ENCODE measurements around the gene LGALS9B.
A peak's percentile ranks its signal among the peaks of the same experiment; 100 is the strongest.
"Not testable (repeated sequence)": the region's sequence is repeated elsewhere in the genome, so short reads cannot be mapped to it uniquely, and the experiment has no call there.

The LGALS9B gene

DNA sequence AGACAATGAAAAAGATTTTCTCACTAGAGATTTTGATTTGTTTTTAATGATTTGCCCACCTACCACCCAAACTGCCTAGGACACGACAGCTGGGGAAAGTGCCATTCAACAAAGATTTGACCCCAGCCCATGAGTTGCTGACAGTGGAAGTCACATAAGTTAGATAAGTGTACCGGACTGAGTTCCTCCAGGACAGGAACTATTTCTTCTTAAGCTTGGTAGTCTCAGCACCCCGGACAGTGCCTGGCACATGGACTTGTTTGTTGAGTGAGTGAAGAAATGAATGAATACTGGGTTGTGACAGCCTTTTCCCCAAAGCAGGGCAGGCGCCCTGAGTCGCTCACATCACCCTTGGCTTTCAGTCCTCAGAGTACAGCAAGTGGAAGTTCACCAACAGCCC lies 26.7 kb downstream of the LGALS9B start:
- DNase-seq (ENCODE audit: low read depth in 2 of 2), result peak in 1 of 2 donors; percentile 8

DNA sequence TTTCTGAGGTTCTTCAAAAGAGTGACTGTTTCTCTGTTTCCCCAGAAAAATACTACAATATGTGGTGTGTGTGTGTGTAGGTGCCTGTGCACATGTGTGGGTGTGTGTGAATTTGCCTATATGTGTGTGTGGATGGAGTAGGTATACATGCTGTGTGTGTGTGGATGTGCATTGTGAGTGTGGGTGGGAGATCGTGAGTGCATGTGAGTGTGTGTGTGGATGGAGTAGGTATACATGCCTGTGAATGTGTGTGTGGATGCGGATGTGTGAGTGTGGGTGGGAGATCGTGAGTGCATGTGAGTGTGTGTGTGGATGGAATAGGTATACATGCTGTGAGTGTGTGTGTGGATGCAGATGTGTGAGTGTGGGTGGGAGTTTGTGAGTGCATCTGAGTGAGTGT lies 32.2 kb downstream of the LGALS9B start:
- not testable (repeated sequence) for DNase-seq (ENCODE audit: low read depth in 2 of 2); H3K4me3 ChIP-seq (replicated peaks in 1 of 2; ENCODE audit: low read depth in 2 of 2, low read length in 2 of 2)

More for the DNA sequence above, 26.7 kb downstream of the LGALS9B start:
- not testable (repeated sequence) for H3K4me3 ChIP-seq (replicated peaks in 1 of 2; ENCODE audit: low read depth in 2 of 2, low read length in 2 of 2)

DNA sequence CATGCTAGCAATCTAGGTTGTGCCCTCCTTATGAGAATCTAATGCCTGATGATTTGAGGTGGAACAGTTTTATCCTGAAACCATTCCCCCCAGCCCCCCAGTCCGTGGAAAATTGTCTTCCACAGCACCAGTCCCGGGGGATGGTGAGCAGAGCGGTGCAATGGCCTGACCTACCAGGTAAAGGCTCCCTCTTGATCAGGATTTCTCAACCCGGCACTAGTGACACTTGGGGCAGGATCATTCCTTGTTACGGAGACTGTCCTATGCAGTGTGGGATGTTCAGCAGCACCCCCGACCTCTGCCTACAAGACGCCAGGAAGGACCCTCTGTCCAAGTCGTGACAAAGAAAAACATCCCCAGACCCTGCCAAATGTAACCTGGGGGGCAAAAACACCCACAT lies 34.0 kb downstream of the LGALS9B start:
- H3K4me3 ChIP-seq (replicated peaks in 1 of 2; ENCODE audit: low read depth in 2 of 2, low read length in 2 of 2); DNase-seq (ENCODE audit: low read depth in 2 of 2): not testable (repeated sequence)

DNA sequence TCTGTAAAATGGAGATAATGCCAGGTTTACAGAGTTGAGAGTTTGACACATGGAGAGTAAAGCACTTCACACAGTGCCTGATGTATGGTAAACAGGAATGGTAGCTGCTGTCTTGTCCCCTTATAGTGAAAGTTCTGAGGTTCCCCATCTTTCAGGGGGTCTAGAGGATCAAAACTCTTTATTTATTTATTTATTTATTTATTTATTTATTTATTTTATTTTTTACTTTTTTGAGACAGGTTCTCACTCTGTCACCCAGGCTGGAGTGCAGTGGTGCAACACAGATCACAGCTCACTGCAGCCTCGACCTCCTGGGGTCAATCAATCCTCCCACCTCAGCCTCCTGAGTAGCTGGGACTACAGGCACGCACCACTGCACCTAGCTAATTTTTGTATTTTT lies 40.1 kb downstream of the LGALS9B start:
- not testable (repeated sequence) for DNase-seq (ENCODE audit: low read depth in 2 of 2); H3K4me3 ChIP-seq (replicated peaks in 1 of 2; ENCODE audit: low read depth in 2 of 2, low read length in 2 of 2)

DNA sequence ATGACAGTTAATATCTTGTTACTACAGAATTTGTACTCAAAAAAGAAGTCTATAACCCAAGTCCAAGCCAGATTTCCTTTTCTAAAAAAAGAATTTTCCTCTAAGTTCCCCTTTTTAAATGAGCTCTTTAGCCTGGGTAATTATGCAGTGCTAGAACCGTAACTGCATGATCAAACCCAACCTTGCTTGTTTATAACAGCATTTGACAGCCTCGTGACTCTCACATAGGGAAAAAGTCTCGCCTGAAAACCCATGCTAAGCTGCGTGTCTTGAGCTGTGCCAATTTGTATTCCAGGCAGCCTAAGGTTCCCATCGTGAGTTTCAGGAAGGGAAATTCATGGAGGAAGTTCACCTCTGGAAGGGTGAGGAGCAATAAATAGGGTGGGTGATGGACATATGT lies 44.5 kb downstream of the LGALS9B start:
- not testable (repeated sequence) for H3K4me3 ChIP-seq (replicated peaks in 1 of 2; ENCODE audit: low read depth in 2 of 2, low read length in 2 of 2); DNase-seq (ENCODE audit: low read depth in 2 of 2)

DNA sequence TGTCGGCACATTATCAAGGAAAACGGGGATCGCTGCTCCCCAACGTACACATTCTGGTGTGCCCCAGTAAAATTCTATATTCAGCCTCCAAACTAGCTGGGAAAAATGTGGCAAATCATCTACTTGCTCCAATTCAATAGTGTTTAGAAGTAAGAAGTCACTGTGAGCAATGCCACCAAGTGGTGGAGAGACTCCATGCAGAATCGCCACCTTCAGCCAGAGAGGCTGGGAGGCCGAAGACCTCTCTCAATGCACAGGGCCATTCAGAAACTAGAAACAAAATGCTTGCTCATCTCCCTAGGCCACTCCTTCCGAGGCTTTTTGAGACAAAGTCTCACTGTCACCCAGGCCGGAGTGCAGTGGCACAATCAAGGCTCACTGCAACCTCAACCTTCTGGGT lies 48.5 kb downstream of the LGALS9B start:
- not testable (repeated sequence) for H3K4me3 ChIP-seq (replicated peaks in 1 of 2; ENCODE audit: low read depth in 2 of 2, low read length in 2 of 2); DNase-seq (ENCODE audit: low read depth in 2 of 2)

DNA sequence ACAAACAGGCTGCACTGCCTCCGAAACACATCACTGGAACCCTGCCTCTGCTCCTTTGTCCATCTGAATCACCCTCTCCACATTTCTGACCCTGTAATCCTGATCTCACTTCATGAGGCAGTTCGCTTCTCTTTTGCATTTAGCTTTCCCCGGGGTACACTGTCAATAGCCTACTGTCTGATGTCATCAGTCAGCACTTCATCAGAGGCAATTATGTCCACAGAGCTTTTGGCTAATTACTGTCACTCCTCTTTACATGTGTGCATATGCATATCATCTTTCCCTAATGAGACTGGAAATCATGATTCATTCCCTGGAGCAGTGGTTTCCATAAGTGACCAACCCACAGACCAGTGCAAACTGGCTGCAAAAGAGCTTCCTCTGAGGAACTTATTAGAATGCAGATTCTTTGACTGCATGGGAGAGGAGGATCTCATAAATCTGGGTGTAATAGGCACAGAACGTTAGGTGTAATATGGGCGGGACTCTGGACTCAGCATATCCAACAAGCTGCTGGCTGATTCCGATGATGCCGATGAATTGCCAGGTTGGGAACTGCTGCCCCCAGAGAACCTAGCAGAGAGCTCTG lies 49.8 kb downstream of the LGALS9B start:
- not testable (repeated sequence) for H3K4me3 ChIP-seq (replicated peaks in 1 of 2; ENCODE audit: low read depth in 2 of 2, low read length in 2 of 2); DNase-seq (ENCODE audit: low read depth in 2 of 2)

DNA sequence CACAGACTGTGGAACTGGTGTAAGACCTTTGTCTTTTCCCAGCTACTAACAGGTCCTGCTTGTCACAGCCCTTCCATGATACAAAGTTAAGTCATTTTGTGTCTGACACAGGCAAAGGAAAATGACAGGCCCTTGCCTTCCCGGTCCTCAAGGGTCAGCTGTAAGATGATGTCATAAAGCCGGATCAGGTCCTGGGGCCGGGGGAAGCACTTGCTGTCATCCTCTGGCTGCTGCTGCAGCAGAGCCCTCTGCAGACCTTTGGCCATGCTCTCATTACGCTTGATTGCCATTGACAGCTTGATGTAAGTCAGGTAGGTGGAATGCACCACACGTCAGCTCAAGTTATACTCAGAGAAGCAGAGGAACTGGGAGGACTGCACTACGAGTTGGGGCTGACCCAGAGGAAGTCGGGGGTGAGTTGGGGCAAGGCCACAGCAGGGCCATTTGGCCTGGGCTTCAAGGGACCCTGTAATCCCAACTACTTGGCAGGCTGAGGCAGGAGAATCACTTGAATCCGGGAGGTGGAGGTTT lies 50.9 kb downstream of the LGALS9B start:
- not testable (repeated sequence) for H3K4me3 ChIP-seq (replicated peaks in 1 of 2; ENCODE audit: low read depth in 2 of 2, low read length in 2 of 2); DNase-seq (ENCODE audit: low read depth in 2 of 2)

DNA sequence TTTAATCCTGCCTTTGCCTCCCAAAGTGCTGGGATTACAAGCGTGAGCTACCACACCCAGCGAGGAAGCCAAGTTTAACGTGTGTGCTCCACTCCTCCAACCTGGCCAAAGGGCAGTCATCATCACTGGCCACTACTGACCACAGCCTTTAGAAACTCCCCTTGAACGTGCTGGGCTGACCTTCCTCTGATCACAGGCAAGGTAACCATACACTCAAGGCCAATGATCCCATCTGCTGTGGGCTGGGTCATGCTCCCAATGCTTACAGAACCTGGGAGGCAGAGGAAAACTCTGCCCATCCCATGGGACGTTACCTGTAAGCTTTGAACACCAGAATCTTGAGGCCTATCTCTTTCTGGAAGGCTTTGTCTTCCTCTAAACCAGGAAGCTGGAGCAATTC lies 51.9 kb downstream of the LGALS9B start:
- DNase-seq (ENCODE audit: low read depth in 2 of 2); H3K4me3 ChIP-seq (replicated peaks in 1 of 2; ENCODE audit: low read depth in 2 of 2, low read length in 2 of 2): not testable (repeated sequence)

DNA sequence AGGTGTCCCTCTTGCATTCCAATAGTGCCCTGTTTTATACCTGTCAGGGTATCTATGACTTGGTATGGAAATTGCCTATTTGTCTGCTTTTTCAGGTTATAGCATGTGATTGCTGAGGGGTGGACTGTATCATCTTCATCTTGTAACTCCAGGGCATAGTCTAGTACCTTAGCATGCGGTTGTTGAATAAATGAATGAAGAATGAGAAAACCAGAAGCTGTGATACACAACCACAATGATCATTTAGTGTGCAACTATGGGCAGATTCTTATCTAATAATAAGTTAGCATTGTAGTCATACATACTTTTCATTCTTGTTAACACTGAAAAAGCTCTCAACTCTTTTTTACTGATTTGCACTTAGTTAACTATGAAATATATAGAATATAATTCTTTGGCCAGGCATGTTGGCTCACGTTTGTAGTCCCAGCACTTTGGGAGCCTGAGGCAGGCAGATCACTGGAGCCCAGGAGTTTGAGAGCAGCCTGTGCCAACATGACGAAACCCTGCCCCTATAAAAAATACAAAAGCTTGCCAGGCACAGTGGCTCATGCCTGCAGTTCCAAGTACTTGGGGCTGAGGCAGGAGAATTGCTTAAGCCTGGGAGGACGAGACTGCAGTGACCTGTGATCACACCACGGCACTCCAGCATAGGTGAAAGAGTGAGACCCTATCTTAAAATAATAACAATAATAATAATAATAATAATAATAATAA lies 65.9 kb downstream of the LGALS9B start:
- not testable (repeated sequence) for H3K4me3 ChIP-seq (replicated peaks in 1 of 2; ENCODE audit: low read depth in 2 of 2, low read length in 2 of 2); DNase-seq (ENCODE audit: low read depth in 2 of 2)

DNA sequence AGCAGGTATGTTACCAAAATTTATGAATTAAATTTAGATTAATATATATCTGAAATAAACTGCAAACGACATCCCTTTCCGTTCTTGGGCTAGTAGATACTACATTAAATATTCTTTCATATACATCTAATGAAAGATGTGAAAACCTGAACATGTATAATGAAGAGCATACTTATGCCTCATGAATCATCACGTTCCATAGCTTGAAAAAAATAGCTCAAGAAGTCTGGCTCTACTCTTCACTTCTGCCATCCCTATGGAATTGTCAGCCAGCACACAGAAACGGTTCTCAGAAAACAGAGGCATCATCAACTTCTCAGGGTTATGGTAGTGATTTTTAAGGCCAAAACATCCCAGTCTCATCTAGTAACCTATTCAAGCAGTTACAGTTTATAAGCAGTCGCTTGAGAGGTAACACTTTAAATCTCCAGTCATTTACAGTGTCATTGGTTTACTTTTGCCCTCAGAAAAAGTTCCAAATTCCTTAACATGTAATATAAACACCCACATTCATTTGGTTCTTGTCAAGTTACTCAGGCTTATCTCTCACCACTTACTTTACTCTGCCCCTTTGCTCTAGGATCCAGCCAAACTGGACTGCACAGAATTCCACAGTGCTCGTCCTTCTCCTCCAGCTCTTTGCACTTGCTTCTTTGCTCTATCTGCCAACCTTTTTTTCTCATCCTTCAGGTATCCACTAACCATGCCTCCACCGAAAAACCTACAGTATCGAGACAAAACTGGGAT lies 66.6 kb downstream of the LGALS9B start:
- H3K4me3 ChIP-seq (replicated peaks in 1 of 2; ENCODE audit: low read depth in 2 of 2, low read length in 2 of 2); DNase-seq (ENCODE audit: low read depth in 2 of 2): not testable (repeated sequence)
